OCI-LY3 (cell line): ENCODE data around the gene MNX1.
A peak's percentile ranks its signal among the peaks of the same experiment; 100 is the strongest.

Experiments
- H2AFZ ChIP-seq: fragments of 200-600, 300-600 bp; shearing (Covaris generic); 2 replicates; pipeline ENCODE4 v1.6.0; 2014; ENCODE audit warnings: antibody characterized with exemption, low read depth, low read length
- H3K27ac ChIP-seq: fragments of 200-600, 300-600 bp; sonication (generic); 2 replicates; pipeline ENCODE4 v1.5.1; 2014; ENCODE audit warnings: mild to moderate bottlenecking, low read length, moderate library complexity, mixed read lengths
- H3K27me3 ChIP-seq: fragments of 200-600, 300-600 bp; sonication (generic); 2 replicates; pipeline ENCODE4 v1.6.1; 2014; ENCODE audit warnings: low read depth, low read length, mixed read lengths
- H3K36me3 ChIP-seq: fragments of 200-600, 300-600 bp; sonication (generic); replicated peaks from 2 replicates; pipeline ENCODE3; 2014; ENCODE audit warnings: low read depth, low read length, mixed read lengths
- H3K4me1 ChIP-seq: fragments of 300-600, 200-600 bp; sonication (generic); 2 replicates; pipeline ENCODE4 v1.6.1; 2014; ENCODE audit warnings: low read length, mixed read lengths
- H3K4me2 ChIP-seq: fragments of 200-600, 300-600 bp; sonication (generic); 2 replicates; pipeline ENCODE4 v1.6.1; 2014; ENCODE audit warnings: low read length, mixed read lengths
- H3K4me3 ChIP-seq: fragments of 300-600, 200-600 bp; sonication (generic); 2 replicates; pipeline ENCODE4 v1.5.1; 2014; ENCODE audit warnings: antibody characterized with exemption, mild to moderate bottlenecking, low read length, moderate library complexity
- H3K79me2 ChIP-seq: fragments of 300-600, 200-600 bp; shearing (Covaris generic); 2 replicates; pipeline ENCODE4 v1.6.1; 2014; ENCODE audit warnings: mild to moderate bottlenecking, low read length, mixed read lengths
- H3K9ac ChIP-seq: fragments of 300-600, 200-600 bp; shearing (Covaris generic); 2 replicates; pipeline ENCODE4 v1.6.0; 2014; ENCODE audit warnings: mild to moderate bottlenecking, low read length, moderate library complexity
- H3K9me3 ChIP-seq: fragments of 200-600, 300-600 bp; shearing (Covaris generic); 2 replicates; pipeline ENCODE4 v1.6.1; 2014; ENCODE audit warnings: low read length, mixed read lengths; ENCODE audit not compliant: insufficient read depth
- H4K20me1 ChIP-seq: fragments of 200-600, 300-600 bp; sonication (generic); 2 replicates; pipeline ENCODE4 v1.6.1; 2016; ENCODE audit warnings: low read length, mixed read lengths; ENCODE audit not compliant: insufficient read depth
- CTCF ChIP-seq: fragments of 200-600, 300-600 bp; sonication (generic); IDR thresholded peaks from 2 replicates; pipeline ENCODE4 v1.5.1; 2014; ENCODE audit warnings: antibody characterized with exemption, low read length, low read depth
- EZH2phosphoT487 ChIP-seq: fragments of 200-600 bp; shearing (Covaris generic); IDR thresholded peaks from 2 replicates; pipeline ENCODE4 v1.6.1; 2018; ENCODE audit warnings: antibody characterized with exemption, mixed run types, low read depth

The MNX1 gene

GRCh38 chr7:157009170-157009777, 1.2 kb downstream of the MNX1 start:
- peaks cover 24% of the 10 kb centered on the region for H3K4me1 ChIP-seq
- peak overlapping the region; percentile 89 for H3K9ac ChIP-seq
- H3K4me2 ChIP-seq, result peak overlapping the region; percentile 82
- peak overlapping the region; percentile 91 for H3K4me3 ChIP-seq
- peaks cover 61% of the 10 kb centered on the region for H3K79me2 ChIP-seq
- H3K27ac ChIP-seq, result peak overlapping the region; percentile 56
- H3K9me3 ChIP-seq, result no peaks in the 10 kb centered on the region
- TF ChIP-seq EZH2phosphoT487 (no peak), CTCF (no peak)
- peaks cover 8% of the 10 kb centered on the region; the same call in 1 of the 2 replicates for H4K20me1 ChIP-seq
- H3K36me3 ChIP-seq, result peaks cover 23% of the 10 kb centered on the region
- peak overlapping the region; percentile 33; the same call in 1 of the 2 replicates for H2AFZ ChIP-seq
- H3K27me3 ChIP-seq, result no peaks in the 10 kb centered on the region

- no peaks in the 10 kb centered on the region for H3K9me3 ChIP-seq
- peaks cover 24% of the 10 kb centered on the region for H3K4me1 ChIP-seq
- peaks cover 61% of the 10 kb centered on the region for H3K79me2 ChIP-seq
- no peak for TF ChIP-seq CTCF
- no peak for TF ChIP-seq EZH2phosphoT487
- H2AFZ ChIP-seq, result peak overlapping the region; percentile 33; the same call in 1 of the 2 replicates
- peak overlapping the region; percentile 89 for H3K9ac ChIP-seq
- H3K4me3 ChIP-seq, result peak overlapping the region; percentile 91
- H3K4me2 ChIP-seq, result peak overlapping the region; percentile 82
- no peaks in the 10 kb centered on the region for H3K27me3 ChIP-seq
- peaks cover 28% of the 10 kb centered on the region for H3K36me3 ChIP-seq
- H3K27ac ChIP-seq, result peak overlapping the region; percentile 56
- peaks cover 8% of the 10 kb centered on the region; the same call in 1 of the 2 replicates for H4K20me1 ChIP-seq
These were observed 2.0 kb downstream of the MNX1 start for GRCh38 chr7:157008206-157009169.

GRCh38 chr7:157007470-157008066, 2.9 kb downstream of the MNX1 start:
- Histone ChIP-seq H3K9me3 (no peaks in the 10 kb centered on the region), H3K27me3 (no peaks in the 10 kb centered on the region), H2AFZ (no peak overlapping the region), H3K27ac (no peak overlapping the region), H3K4me3 (no peak overlapping the region), H3K79me2 (peaks cover 61% of the 10 kb centered on the region), H4K20me1 (peaks cover 8% of the 10 kb centered on the region; the same call in 1 of the 2 replicates), H3K36me3 (peaks cover 28% of the 10 kb centered on the region), H3K4me2 (peak overlapping the region; percentile 82), H3K4me1 (peaks cover 24% of the 10 kb centered on the region), H3K9ac (no peak overlapping the region)
- TF ChIP-seq CTCF (no peak), EZH2phosphoT487 (no peak)
